OCI-LY1 (cell line): ENCODE data around the gene LAMC2.

Experiments used
- H2AFZ ChIP-seq: fragments of 200-600 bp; sonication (generic), shearing (Covaris generic); 2 replicates; pipeline ENCODE4 v1.6.0; 2014; ENCODE audit warnings: antibody characterized with exemption, mild to moderate bottlenecking, low read length
- H3F3A ChIP-seq: fragments of 200-600 bp; sonication (generic), shearing (Covaris generic); 2 replicates; pipeline ENCODE4 v1.6.0; 2014; ENCODE audit warnings: mild to moderate bottlenecking, antibody characterized with exemption, low read length, moderate library complexity; ENCODE audit not compliant: insufficient read depth
- H3K27ac ChIP-seq: fragments of 200-600 bp; sonication (generic); 2 replicates; pipeline ENCODE4 v1.5.1; 2014; ENCODE audit warnings: low read length, mixed run types, mild to moderate bottlenecking, low read depth; ENCODE audit not compliant: poor library complexity, severe bottlenecking
- H3K27me3 ChIP-seq: fragments of 200-600 bp; sonication (generic); 2 replicates; pipeline ENCODE4 v1.6.0; 2014; ENCODE audit warnings: antibody characterized with exemption, mild to moderate bottlenecking, low read length, moderate library complexity; ENCODE audit not compliant: insufficient read depth
- H3K36me3 ChIP-seq: fragments of 200-600 bp; sonication (generic); 2 replicates; pipeline ENCODE4 v1.6.1; 2014; ENCODE audit warnings: mild to moderate bottlenecking, antibody characterized with exemption, low read length, moderate library complexity, mixed read lengths; ENCODE audit not compliant: insufficient read depth
- H3K4me1 ChIP-seq: fragments of 200-600 bp; sonication (generic); 2 replicates; pipeline ENCODE4 v1.5.1; 2014; ENCODE audit warnings: mild to moderate bottlenecking, low read length, moderate library complexity; ENCODE audit not compliant: insufficient read depth, severe bottlenecking
- H3K4me2 ChIP-seq: fragments of 200-600 bp; sonication (generic), shearing (Covaris generic); 2 replicates; pipeline ENCODE4 v1.6.1; 2014; ENCODE audit warnings: low read length
- H3K4me3 ChIP-seq: fragments of 200-600 bp; sonication (generic); 2 replicates; pipeline ENCODE4 v1.5.1; 2014; ENCODE audit warnings: low read length, low read depth, mild to moderate bottlenecking, mixed read lengths; ENCODE audit not compliant: poor library complexity, severe bottlenecking
- H3K79me2 ChIP-seq: fragments of 200-600 bp; shearing (Covaris generic); 2 replicates; pipeline ENCODE4 v1.6.1; 2016; ENCODE audit warnings: mixed run types, low read length, mixed read lengths; ENCODE audit not compliant: insufficient read depth
- H3K9ac ChIP-seq: fragments of 200-600 bp; sonication (generic), shearing (Covaris generic); 2 replicates; pipeline ENCODE4 v1.6.1; 2014; ENCODE audit warnings: mild to moderate bottlenecking, low read length, mixed read lengths
- H3K9me2 ChIP-seq: fragments of 200-600 bp; sonication (generic), shearing (Covaris generic); 2 replicates; pipeline ENCODE4 v1.6.1; 2014; ENCODE audit warnings: low read depth, mild to moderate bottlenecking, low read length, mixed read lengths
- H3K9me3 ChIP-seq: fragments of 200-600 bp; shearing (Covaris generic); 2 replicates; pipeline ENCODE4 v1.6.1; 2014; ENCODE audit warnings: low read length, mixed read lengths
- H4K20me1 ChIP-seq: fragments of 200-600 bp; sonication (generic), shearing (Covaris generic); 2 replicates; pipeline ENCODE4 v1.6.0; 2016; ENCODE audit warnings: mild to moderate bottlenecking, low read length; ENCODE audit not compliant: insufficient read depth
- CTCF ChIP-seq: fragments of 200-600 bp; sonication (generic), shearing (Covaris generic); IDR thresholded peaks from 2 replicates; pipeline ENCODE4 v1.5.1; 2017; ENCODE audit warnings: mild to moderate bottlenecking, antibody characterized with exemption, low read length, moderate library complexity, mixed read lengths
- EZH2 ChIP-seq: fragments of 200-600 bp; sonication (generic), shearing (Covaris generic); IDR thresholded peaks from 2 replicates; pipeline ENCODE4 v1.8.0; 2017; ENCODE audit warnings: borderline replicate concordance, mixed run types, mild to moderate bottlenecking, antibody characterized with exemption, low read length, moderate library complexity, mixed read lengths

Gene LAMC2

DNA sequence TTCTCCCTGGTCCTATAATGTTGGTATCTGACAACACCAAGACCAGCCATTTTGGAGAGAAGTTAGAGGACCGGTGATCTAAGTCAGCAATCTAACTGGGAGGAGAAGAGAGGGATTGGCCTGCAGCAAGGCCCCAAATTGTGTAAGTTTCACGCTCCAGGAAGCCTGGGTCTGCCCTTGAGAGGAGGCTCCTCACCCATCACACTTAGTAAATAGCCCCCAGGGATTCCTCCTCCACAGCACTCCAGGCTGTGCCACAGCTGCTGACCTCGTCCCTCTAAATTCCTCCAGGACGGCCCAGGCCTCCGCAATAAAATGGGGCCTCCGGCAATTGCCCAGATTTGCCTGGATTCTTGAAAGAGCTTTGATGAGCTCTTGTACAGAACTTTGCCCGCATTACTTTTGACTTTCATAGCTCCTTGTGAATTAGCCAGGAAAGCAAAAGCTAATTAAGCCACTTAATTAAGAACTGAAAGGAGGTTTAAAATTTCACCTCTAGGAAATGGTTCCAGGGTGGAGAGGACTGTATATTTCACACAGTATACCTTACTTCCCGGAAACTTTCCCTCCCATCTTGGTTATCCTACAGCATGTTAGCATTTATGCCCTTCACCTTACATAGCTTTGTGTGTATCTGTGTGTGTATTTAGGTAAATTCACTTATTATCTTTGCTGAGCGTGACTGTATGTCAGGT is 90.5 kb downstream of the LAMC2 start:
- Histone ChIP-seq H3K36me3 (no peaks in the 10 kb centered on the region), H3K4me2 (no peak overlapping the region), H3K27ac (no peak overlapping the region)

GRCh38 chr1:183277821-183278738 is 92.0 kb downstream of the LAMC2 start:
- Histone ChIP-seq H3K36me3 (no peaks in the 10 kb centered on the region), H3K4me3 (no peak overlapping the region), H3K4me1 (no peaks in the 10 kb centered on the region), H3K9me3 (no peaks in the 10 kb centered on the region), H4K20me1 (no peaks in the 10 kb centered on the region), H2AFZ (no peak overlapping the region), H3K27me3 (no peaks in the 10 kb centered on the region), H3K79me2 (no peaks in the 10 kb centered on the region), H3F3A (no peaks in the 10 kb centered on the region), H3K9ac (no peak overlapping the region), H3K9me2 (no peaks in the 10 kb centered on the region), H3K4me2 (no peak overlapping the region), H3K27ac (no peak overlapping the region)
- no peak for TF ChIP-seq EZH2
- no peak for TF ChIP-seq CTCF

More for the DNA sequence above, 90.5 kb downstream of the LAMC2 start:
- Histone ChIP-seq H3K9me3 (no peaks in the 10 kb centered on the region), H3K9me2 (no peaks in the 10 kb centered on the region), H2AFZ (no peak overlapping the region), H3K79me2 (no peaks in the 10 kb centered on the region), H3K9ac (no peak overlapping the region), H3F3A (no peaks in the 10 kb centered on the region), H3K27me3 (no peaks in the 10 kb centered on the region), H3K4me3 (no peak overlapping the region), H4K20me1 (no peaks in the 10 kb centered on the region), H3K4me1 (no peaks in the 10 kb centered on the region)
- TF ChIP-seq EZH2 (no peak), CTCF (no peak)

DNA sequence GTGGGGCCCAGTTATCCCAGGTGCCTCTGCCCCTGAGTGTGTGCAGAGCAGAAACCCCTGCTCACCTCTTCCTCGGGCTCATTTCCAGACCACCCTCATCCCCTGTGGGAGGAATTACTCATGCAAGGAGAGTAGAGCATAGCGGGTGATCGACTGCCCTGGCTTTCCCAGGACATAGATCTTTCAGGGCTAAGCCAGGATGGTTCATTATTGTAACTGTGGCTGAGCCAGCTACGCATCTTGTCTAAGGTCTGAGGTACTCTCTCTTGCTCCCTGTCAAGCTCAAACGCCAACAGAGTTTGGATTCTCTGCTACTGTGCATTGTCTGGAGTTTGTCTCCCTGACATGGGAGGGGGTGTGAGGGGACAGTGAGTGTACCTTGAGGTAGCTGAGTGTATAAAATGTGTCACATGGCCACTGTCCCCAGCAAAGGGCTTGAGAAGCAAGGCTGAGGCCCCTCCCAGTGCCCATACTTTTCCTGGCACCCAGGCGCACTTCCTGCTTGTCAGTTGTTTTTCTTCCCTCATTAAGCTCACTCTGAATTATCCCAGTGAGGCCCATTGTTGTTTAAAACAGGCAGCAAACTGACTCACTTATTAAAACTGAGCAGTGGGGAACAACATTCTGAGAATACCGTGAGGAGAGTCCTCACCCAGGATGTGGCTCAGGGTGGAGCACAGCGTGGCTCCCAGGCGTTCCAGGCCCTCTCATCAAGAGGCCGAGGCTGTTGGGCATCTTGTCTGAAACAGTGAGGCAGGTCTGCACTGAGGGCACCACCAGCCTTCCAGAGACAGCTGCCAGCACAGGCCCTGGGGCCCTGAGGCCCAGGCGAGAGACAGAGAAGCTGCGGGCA is 92.9 kb downstream of the LAMC2 start:
- Histone ChIP-seq H3K27ac (no peak overlapping the region), H3K4me2 (no peak overlapping the region), H3K9me2 (no peaks in the 10 kb centered on the region)

More for the DNA sequence above, 92.9 kb downstream of the LAMC2 start:
- Histone ChIP-seq H2AFZ (no peak overlapping the region), H3K79me2 (no peaks in the 10 kb centered on the region), H3K36me3 (no peaks in the 10 kb centered on the region), H3K9ac (no peak overlapping the region), H3K9me3 (no peaks in the 10 kb centered on the region), H3K27me3 (0 out of 2 replicates have a peak, but pooled peaks cover 3% of the 10 kb centered on the region), H3K4me1 (no peaks in the 10 kb centered on the region), H4K20me1 (no peaks in the 10 kb centered on the region), H3K4me3 (no peak overlapping the region), H3F3A (no peaks in the 10 kb centered on the region)
- TF ChIP-seq CTCF (no peak), EZH2 (no peak)
